H1 (cell line): ENCODE measurements around the gene TXNDC2. TPM values are rescaled to one million over a fixed set of nuclear protein-coding genes. Genes with fewer than 3 reads are reported as not detected.

Experiments
- CTCF ChIA-PET: fragments of 300-600 bp; sonication (Branson Sonifier 250); formaldehyde crosslinking; loops from one replicate; lab custom pipeline; 2021; ENCODE audit not compliant: partially characterized antibody; lab: Charles Lee
- POLR2A ChIA-PET: fragments of 300-600 bp; sonication (Branson Sonifier 250); formaldehyde crosslinking; loops from one replicate; lab custom pipeline; 2021; ENCODE audit warnings: inconsistent platforms; ENCODE audit not compliant: partially characterized antibody; lab: Charles Lee
- DNase-seq, 2 experiments: peaks; one replicate each; pipeline versions ENCODE4 v3.0.0 to v3.0.0-alpha.2; 2010 to 2022; ENCODE audit warnings: low spot score in 2 of 2, low read depth in 1 of 2, mixed read lengths in 1 of 2
- FAIRE-seq: peaks from 2 replicates; lab custom pipeline; 2011; peaks lifted over from hg19 to GRCh38; lab: Jason Lieb, UNC
- H2AFZ ChIP-seq: 2 replicates; pipeline ENCODE4 v1.8.1; 2012; ENCODE audit warnings: low read length, inconsistent platforms
- H2AK5ac ChIP-seq: 2 replicates; pipeline ENCODE4 v1.6.1; 2013; ENCODE audit warnings: low read depth, low read length
- H2BK120ac ChIP-seq: replicated peaks from 2 replicates; pipeline ENCODE3; 2013; ENCODE audit warnings: low read depth, low read length, inconsistent platforms
- H2BK12ac ChIP-seq: 2 replicates; pipeline ENCODE4 v1.6.1; 2013; ENCODE audit warnings: low read depth, low read length
- H2BK15ac ChIP-seq: 2 replicates; pipeline ENCODE4 v1.6.1; 2013; ENCODE audit warnings: low read length
- H2BK20ac ChIP-seq: 2 replicates; pipeline ENCODE4 v1.6.1; 2013; ENCODE audit warnings: low read length
- H2BK5ac ChIP-seq: 2 replicates; pipeline ENCODE4 v1.6.1; 2013; ENCODE audit warnings: low read depth, low read length
- H3K14ac ChIP-seq: 2 replicates; pipeline ENCODE4 v1.6.1; 2013; ENCODE audit warnings: inconsistent platforms; ENCODE audit not compliant: insufficient read length
- H3K18ac ChIP-seq: 2 replicates; pipeline ENCODE4 v1.6.1; 2013; ENCODE audit warnings: low read length; ENCODE audit errors: extremely low read depth
- H3K23ac ChIP-seq: 2 replicates; pipeline ENCODE4 v1.6.1; 2013; ENCODE audit warnings: inconsistent platforms; ENCODE audit not compliant: insufficient read length
- H3K23me2 ChIP-seq: 2 replicates; pipeline ENCODE4 v1.6.1; 2013; ENCODE audit warnings: low read depth, low read length
- H3K27ac ChIP-seq: 2 replicates; pipeline ENCODE4 v1.6.1; 2011; ENCODE audit warnings: low read depth, low read length, inconsistent platforms
- H3K27me3 ChIP-seq, 4 experiments: replicated peaks in 1 of 4; 1 replicate in 1 of 4; 2 replicates in 3 of 4; pipeline versions ENCODE4 v1.6.1 to v1.8.1; 2011 to 2013; ENCODE audit warnings: low read length in 3 of 4, mild to moderate bottlenecking in 3 of 4, inconsistent platforms in 2 of 4, mixed read lengths in 2 of 4, moderate library complexity in 1 of 4; ENCODE audit not compliant: control insufficient read depth in 3 of 4, insufficient read depth in 3 of 4; ENCODE audit errors: extremely low read depth in 1 of 4
- H3K36me3 ChIP-seq, 4 experiments: 2 replicates each; pipeline versions ENCODE4 v1.6.1 to v1.8.1; 2011 to 2013; ENCODE audit warnings: mild to moderate bottlenecking in 4 of 4, low read length in 3 of 4, moderate library complexity in 2 of 4, control low read depth in 1 of 4, inconsistent platforms in 1 of 4; ENCODE audit not compliant: insufficient read depth in 4 of 4, control insufficient read depth in 2 of 4
- H3K4ac ChIP-seq: replicated peaks from 2 replicates; pipeline ENCODE3; 2013; ENCODE audit warnings: low read length, low read depth, mixed read lengths, inconsistent platforms; ENCODE audit not compliant: insufficient read length
- H3K4me1 ChIP-seq, 4 experiments: replicated peaks in 1 of 4; 1 replicate in 1 of 4; 2 replicates in 3 of 4; pipeline versions ENCODE4 v1.6.1 to v1.8.1; 2011 to 2013; ENCODE audit warnings: low read length in 3 of 4, inconsistent platforms in 2 of 4, mixed read lengths in 1 of 4; ENCODE audit not compliant: insufficient read depth in 4 of 4, control insufficient read depth in 3 of 4
- H3K4me2 ChIP-seq, 2 experiments: 2 replicates each; pipeline versions ENCODE4 v1.6.1 to v1.8.1; 2011 to 2013; ENCODE audit warnings: low read depth in 2 of 2, low read length in 2 of 2, control low read depth in 1 of 2, inconsistent platforms in 1 of 2, mild to moderate bottlenecking in 1 of 2; ENCODE audit not compliant: insufficient read depth in 1 of 2
- H3K4me3 ChIP-seq, 4 experiments: fragments of 200-600, 300-600 bp in 1 of 4; sonication (generic), shearing (Covaris generic), sonication (Bioruptor Twin) in 1 of 4; 2 replicates each; pipeline versions ENCODE4 v1.5.1 to v1.8.1; 2011 to 2016; ENCODE audit warnings: low read length in 4 of 4, low read depth in 3 of 4, control low read depth in 2 of 4, inconsistent platforms in 2 of 4, mild to moderate bottlenecking in 2 of 4, mixed read lengths in 1 of 4, moderate library complexity in 1 of 4; ENCODE audit not compliant: insufficient read depth in 2 of 4; ENCODE audit errors: extremely low read depth in 1 of 4
- H3K56ac ChIP-seq: replicated peaks from 2 replicates; pipeline ENCODE3; 2013; ENCODE audit warnings: low read depth, mild to moderate bottlenecking, mixed read lengths, low read length, inconsistent platforms; ENCODE audit not compliant: insufficient read length
- H3K79me1 ChIP-seq: 2 replicates; pipeline ENCODE4 v1.6.1; 2013; ENCODE audit warnings: low read depth, low read length, control low read depth
- H3K79me2 ChIP-seq, 2 experiments: 2 replicates each; pipeline versions ENCODE4 v1.6.1 to v1.8.1; 2012 to 2013; ENCODE audit warnings: low read length in 2 of 2, mild to moderate bottlenecking in 2 of 2, inconsistent platforms in 1 of 2; ENCODE audit not compliant: insufficient read depth in 2 of 2, control insufficient read depth in 1 of 2
- H3K9ac ChIP-seq, 4 experiments: replicated peaks in 1 of 4; 1 replicate in 1 of 4; 2 replicates in 3 of 4; pipeline versions ENCODE4 v1.6.1 to v1.8.1; 2011 to 2013; ENCODE audit warnings: low read depth in 3 of 4, low read length in 3 of 4, control low read depth in 2 of 4, mild to moderate bottlenecking in 2 of 4, moderate library complexity in 2 of 4, inconsistent platforms in 1 of 4; ENCODE audit errors: extremely low read depth in 1 of 4
- H3K9me3 ChIP-seq, 2 experiments: 2 replicates each; pipeline versions ENCODE4 v1.6.1 to v1.8.1; 2012 to 2013; ENCODE audit warnings: mild to moderate bottlenecking in 2 of 2, moderate library complexity in 2 of 2, control low read depth in 1 of 2, inconsistent platforms in 1 of 2, low read depth in 1 of 2, low read length in 1 of 2, mixed read lengths in 1 of 2; ENCODE audit not compliant: insufficient read depth in 2 of 2
- H4K20me1 ChIP-seq, 2 experiments: replicated peaks in 1 of 2; 2 replicates each; pipeline versions ENCODE3 to v1.8.1; 2011 to 2013; ENCODE audit warnings: inconsistent platforms in 2 of 2, low read length in 2 of 2, mild to moderate bottlenecking in 1 of 2; ENCODE audit not compliant: insufficient read depth in 2 of 2, control insufficient read depth in 1 of 2
- H4K5ac ChIP-seq: 2 replicates; pipeline ENCODE4 v1.6.1; 2013; ENCODE audit warnings: low read length, low read depth, mixed read lengths, inconsistent platforms; ENCODE audit not compliant: insufficient read length
- H4K8ac ChIP-seq: 2 replicates; pipeline ENCODE4 v1.8.0; 2013; ENCODE audit warnings: mild to moderate bottlenecking, moderate library complexity, low read length, inconsistent platforms; ENCODE audit not compliant: insufficient read depth; ENCODE audit errors: extremely low read depth
- H4K91ac ChIP-seq: replicated peaks from 2 replicates; pipeline ENCODE3; 2013; ENCODE audit warnings: low read length, mixed read lengths, inconsistent platforms; ENCODE audit not compliant: insufficient read length
- CHD2 ChIP-seq: IDR thresholded peaks from 2 replicates; pipeline ENCODE4 v1.6.1; 2012; ENCODE audit warnings: low read length, improper control_type of control experiment
- EGR1 ChIP-seq: IDR thresholded peaks from 2 replicates; pipeline ENCODE4 v1.6.1; 2011; ENCODE audit warnings: low read depth, low read length, borderline replicate concordance
- FOSL1 ChIP-seq: IDR thresholded peaks from 2 replicates; pipeline ENCODE4 v1.6.1; 2011; ENCODE audit warnings: mild to moderate bottlenecking, low read depth, low read length, moderate library complexity; ENCODE audit not compliant: insufficient read depth
- HDAC6 ChIP-seq: IDR thresholded peaks from one replicate; pipeline ENCODE4 v1.7.1; 2012; ENCODE audit warnings: low read depth, mild to moderate bottlenecking, inconsistent platforms, low read length, moderate library complexity
- KDM1A ChIP-seq: fragments of 200-600, 300-600 bp; sonication (generic); IDR thresholded peaks from 2 replicates; pipeline ENCODE4 v1.7.1; 2016; ENCODE audit warnings: mild to moderate bottlenecking, low read length, borderline replicate concordance
- MAFK ChIP-seq: IDR thresholded peaks from 2 replicates; pipeline ENCODE4 v1.6.1; 2012; ENCODE audit warnings: low read depth, mild to moderate bottlenecking, improper control_type of control experiment, low read length
- PHF8 ChIP-seq: fragments of 200-600 bp; sonication (generic); conservative IDR thresholded peaks from 2 replicates; pipeline ENCODE4 v1.7.1; 2012; ENCODE audit warnings: low read depth, mild to moderate bottlenecking, inconsistent platforms, low read length, moderate library complexity
- POU5F1 ChIP-seq: IDR thresholded peaks from 2 replicates; pipeline ENCODE4 v1.6.1; 2011; ENCODE audit warnings: low read depth, mild to moderate bottlenecking, low read length, moderate library complexity
- RFX5 ChIP-seq: IDR thresholded peaks from 2 replicates; pipeline ENCODE4 v1.6.1; 2011; ENCODE audit warnings: low read depth, low read length, improper control_type of control experiment, borderline replicate concordance
- SIX5 ChIP-seq: IDR thresholded peaks from 2 replicates; pipeline ENCODE4 v1.6.1; 2011; ENCODE audit warnings: mild to moderate bottlenecking, low read depth, low read length
- SUZ12 ChIP-seq: fragments of 200-600 bp; sonication (generic); IDR thresholded peaks from 2 replicates; pipeline ENCODE4 v1.6.1; 2012; ENCODE audit warnings: mild to moderate bottlenecking, inconsistent platforms, low read length, moderate library complexity, mixed read lengths
- TBP ChIP-seq: IDR thresholded peaks from 2 replicates; pipeline ENCODE4 v1.6.1; 2011; ENCODE audit warnings: low read depth, low read length, improper control_type of control experiment
- TEAD4 ChIP-seq: IDR thresholded peaks from 2 replicates; pipeline ENCODE4 v1.6.1; 2012; ENCODE audit warnings: low read depth, low read length, inconsistent platforms, mixed read lengths
- ZNF274 ChIP-seq: IDR thresholded peaks from 2 replicates; pipeline ENCODE4 v1.7.0; 2012; ENCODE audit warnings: low read length, borderline replicate concordance; ENCODE audit errors: extremely low read depth
- WGBS, 2 experiments: shearing (Covaris generic) in 1 of 2; methylation state at CpG; one replicate each; pipeline versions ENCODE4 v1.1.6 to v1.1.7; 2013 to 2015; ENCODE audit warnings: low lambda C conversion rate in 2 of 2, mixed read lengths in 2 of 2, inconsistent platforms in 1 of 2, low coverage in 1 of 2, missing lambda C conversion rate in 1 of 2; ENCODE audit not compliant: insufficient replicate concordance in 2 of 2, insufficient coverage in 1 of 2, insufficient read length in 1 of 2; ENCODE audit errors: extremely low coverage in 1 of 2, missing lambda C conversion rate in 1 of 2; 5-methylcytosine and 5-hydroxymethylcytosine counted together
- polyA plus RNA-seq, 7 experiments: library from polyadenylated mRNA; depleted of rRNA in 3 of 7; stranded (reverse) in 5 of 7; unstranded in 2 of 7; fragments of >200 nt in 5 of 7; fragments of 200-250 nt in 2 of 7; gene quantifications; 1 replicate in 5 of 7; 2 replicates in 1 of 7; 4 replicates in 1 of 7; pipeline versions ENCODE4 v1.2.1 to v1.2.3, GENCODE V29; 2011 to 2013; ENCODE audit warnings: missing spikeins in 2 of 7, mixed read lengths in 2 of 7
- total RNA-seq: library from RNA; stranded (reverse); fragmentation: NEBNext Ultra II Directional; extraction: Animal tissue kit (Norgen Biotek cat#: 25700); gene quantifications from 2 replicates; pipeline ENCODE4 v1.2.1, GENCODE V29; 2021

TXNDC2 gene
- total and polyA plus RNA-seq, 2 of the 8 experiments (the other 6 are each of a cell fraction or from before 2014, with no cell fraction given): 0.09 TPM; not detected in 1

GRCh38 chr18:9894454-9895068 is 8.8 kb downstream of the TXNDC2 start:
- H3K27ac ChIP-seq: no peak overlapping the region
- DNase-seq: no peak
- no peak overlapping the region for H2AK5ac ChIP-seq
- no peak overlapping the region for H3K4me2 ChIP-seq
- no peaks in the 10 kb centered on the region for H3K27me3 ChIP-seq
- no peaks in the 10 kb centered on the region for H3K79me1 ChIP-seq
- no peak overlapping the region for H3K23ac ChIP-seq
- H4K20me1 ChIP-seq: no peaks in the 10 kb centered on the region
- no peak overlapping the region for H3K18ac ChIP-seq
- H3K36me3 ChIP-seq: no peaks in the 10 kb centered on the region
- CTCF ChIA-PET: interaction anchor here (1.5 kb wide), 1 partner anchor 10 kb away, joined by 3 read pairs; no protein-coding TSS in a partner anchor
- no peaks in the 10 kb centered on the region for H3K9me3 ChIP-seq
- no peak overlapping the region for H2BK15ac ChIP-seq
- no peak overlapping the region for H3K4me3 ChIP-seq
- H2BK12ac ChIP-seq: no peak overlapping the region
- H2BK5ac ChIP-seq: no peak overlapping the region
- no peak overlapping the region for H4K8ac ChIP-seq
- no peak overlapping the region for H3K4ac ChIP-seq
- no peak for FAIRE-seq
- no peak overlapping the region for H3K56ac ChIP-seq
- no peaks in the 10 kb centered on the region for H3K79me2 ChIP-seq
- no peaks in the 10 kb centered on the region for H3K23me2 ChIP-seq
- H3K4me1 ChIP-seq: no peaks in the 10 kb centered on the region
- H4K5ac ChIP-seq: no peak overlapping the region
- POLR2A ChIA-PET: no interaction called here
- H2AFZ ChIP-seq: no peak overlapping the region
- H2BK20ac ChIP-seq: no peak overlapping the region
- H3K14ac ChIP-seq: no peak overlapping the region
- H3K9ac ChIP-seq: no peak overlapping the region
- no peak overlapping the region for H2BK120ac ChIP-seq
- 97% methylated on average over 5 of the region's 6 CpGs; no CpG with 5 or more reads in 1 of the 2 experiments for WGBS, 2 experiments
- no peak overlapping the region for H4K91ac ChIP-seq
- TF ChIP-seq EGR1 (no peak), RFX5 (no peak), KDM1A (no peak), ZNF274 (no peak), TEAD4 (no peak), MAFK (no peak), SUZ12 (no peak), SIX5 (no peak), HDAC6 (no peak), CHD2 (no peak), FOSL1 (no peak), TBP (no peak), POU5F1 (no peak), PHF8 (no peak)
